ENCODE results near the gene RNF125. TPM values are rescaled to one million over a fixed set of nuclear protein-coding genes. Genes with fewer than 3 reads are reported as not detected.

Gene RNF125
- total and polyA plus RNA-seq, 10 of the 15 experiments (the other 5 are each of a cell fraction or from before 2014, with no cell fraction given): 0.79 to 3.9 (median 2.9) TPM

DNA sequence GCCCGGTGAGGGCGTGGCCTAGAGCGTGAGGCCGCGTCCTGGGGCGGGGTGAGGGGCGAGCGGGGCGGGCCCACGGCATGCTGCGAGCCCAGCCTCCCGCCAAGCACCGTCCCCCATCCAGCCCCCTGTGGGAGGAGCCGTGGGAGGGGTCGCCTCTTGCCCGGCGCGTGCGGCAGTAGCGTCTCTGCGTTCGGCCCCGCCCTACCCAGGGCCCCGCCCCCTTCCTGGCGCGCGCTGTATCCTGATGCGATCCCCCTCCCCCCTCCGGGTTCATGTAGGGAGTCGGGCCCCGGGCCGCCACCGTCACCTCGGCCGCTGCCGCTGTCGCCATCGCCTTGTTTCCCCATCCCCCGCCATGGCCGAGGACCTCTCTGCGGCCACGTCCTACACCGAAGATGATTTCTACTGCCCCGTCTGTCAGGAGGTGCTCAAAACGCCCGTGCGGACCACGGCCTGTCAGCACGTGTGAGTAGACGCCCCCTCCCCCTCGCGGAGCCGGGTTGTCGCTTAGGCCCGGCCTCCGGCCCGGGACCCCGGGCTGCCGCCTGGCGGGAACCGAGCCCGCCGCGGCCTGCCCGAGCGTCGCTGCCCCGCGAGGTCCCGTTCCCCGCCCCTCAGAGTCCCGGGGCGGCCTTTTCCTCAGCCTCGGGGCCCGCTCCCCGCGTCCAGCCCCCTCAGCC, 73.9 kb downstream of the RNF125 start (continued):
- TF ChIP-seq BRCA1 (IDR thresholded peaks at IDR 0.05; ENCODE audit: low read depth, low read length): no peak
- no peak for TF ChIP-seq SMC3 (IDR thresholded peaks at IDR 0.05; ENCODE audit: borderline replicate concordance, low read length)
- TF ChIP-seq HDGF (IDR thresholded peaks at IDR 0.05): peak; percentile 59; the same call in 1 of the 2 replicates
- TF ChIP-seq SRF (IDR thresholded peaks at IDR 0.05; ENCODE audit: low read depth in 2 of 2, low read length in 2 of 2): no peak
- no peak for TF ChIP-seq HDAC6 (IDR thresholded peaks at IDR 0.05; ENCODE audit: unreplicated experiment)
- peak; percentile 74 for TF ChIP-seq IKZF1 (conservative IDR thresholded peaks at IDR 0.05)
- peak; percentile 76 for TF ChIP-seq MXI1 (IDR thresholded peaks at IDR 0.05; ENCODE audit: low read depth, low read length)
- no peak; the same call in 1 of the 2 replicates for TF ChIP-seq ATF7 (IDR thresholded peaks at IDR 0.05; ENCODE audit: low read depth)
- TF ChIP-seq, protein P1, sequence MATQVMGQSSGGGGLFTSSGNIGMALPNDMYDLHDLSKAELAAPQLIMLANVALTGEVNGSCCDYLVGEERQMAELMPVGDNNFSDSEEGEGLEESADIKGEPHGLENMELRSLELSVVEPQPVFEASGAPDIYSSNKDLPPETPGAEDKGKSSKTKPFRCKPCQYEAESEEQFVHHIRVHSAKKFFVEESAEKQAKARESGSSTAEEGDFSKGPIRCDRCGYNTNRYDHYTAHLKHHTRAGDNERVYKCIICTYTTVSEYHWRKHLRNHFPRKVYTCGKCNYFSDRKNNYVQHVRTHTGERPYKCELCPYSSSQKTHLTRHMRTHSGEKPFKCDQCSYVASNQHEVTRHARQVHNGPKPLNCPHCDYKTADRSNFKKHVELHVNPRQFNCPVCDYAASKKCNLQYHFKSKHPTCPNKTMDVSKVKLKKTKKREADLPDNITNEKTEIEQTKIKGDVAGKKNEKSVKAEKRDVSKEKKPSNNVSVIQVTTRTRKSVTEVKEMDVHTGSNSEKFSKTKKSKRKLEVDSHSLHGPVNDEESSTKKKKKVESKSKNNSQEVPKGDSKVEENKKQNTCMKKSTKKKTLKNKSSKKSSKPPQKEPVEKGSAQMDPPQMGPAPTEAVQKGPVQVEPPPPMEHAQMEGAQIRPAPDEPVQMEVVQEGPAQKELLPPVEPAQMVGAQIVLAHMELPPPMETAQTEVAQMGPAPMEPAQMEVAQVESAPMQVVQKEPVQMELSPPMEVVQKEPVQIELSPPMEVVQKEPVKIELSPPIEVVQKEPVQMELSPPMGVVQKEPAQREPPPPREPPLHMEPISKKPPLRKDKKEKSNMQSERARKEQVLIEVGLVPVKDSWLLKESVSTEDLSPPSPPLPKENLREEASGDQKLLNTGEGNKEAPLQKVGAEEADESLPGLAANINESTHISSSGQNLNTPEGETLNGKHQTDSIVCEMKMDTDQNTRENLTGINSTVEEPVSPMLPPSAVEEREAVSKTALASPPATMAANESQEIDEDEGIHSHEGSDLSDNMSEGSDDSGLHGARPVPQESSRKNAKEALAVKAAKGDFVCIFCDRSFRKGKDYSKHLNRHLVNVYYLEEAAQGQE (IDR thresholded peaks at IDR 0.05; ENCODE audit: low read depth, low read length): no peak
- no peak for TF ChIP-seq ZNF274 (IDR thresholded peaks at IDR 0.05; ENCODE audit: insufficient read depth, insufficient read length)
- TF ChIP-seq ZNF24 (IDR thresholded peaks at IDR 0.05): 0 out of 2 replicates have a peak, but pooled peaks have one; percentile 21
- no peak for TF ChIP-seq ZNF217 (IDR thresholded peaks at IDR 0.05)
- TF ChIP-seq POU2F2 (IDR thresholded peaks at IDR 0.05; ENCODE audit: borderline replicate concordance, low read depth, low read length): no peak; the same call in 2 of the 3 replicates
- TF ChIP-seq GABPA (IDR thresholded peaks at IDR 0.05; ENCODE audit: low read depth): no peak
- peak; percentile 79; the same call in 1 of the 2 replicates for TF ChIP-seq ZNF207 (IDR thresholded peaks at IDR 0.05; ENCODE audit: borderline replicate concordance)
- TF ChIP-seq HSF1 (IDR thresholded peaks at IDR 0.05; ENCODE audit: low read depth, low read length): no peak
- no peak for TF ChIP-seq ZNF622 (IDR thresholded peaks at IDR 0.05)
- peak; percentile 41; the same call in 1 of the 2 replicates for TF ChIP-seq PAX5 (IDR thresholded peaks at IDR 0.05; ENCODE audit: borderline replicate concordance, low read depth, low read length)
- TF ChIP-seq GATAD2B (conservative IDR thresholded peaks at IDR 0.05; ENCODE audit: low read depth): peak; percentile 81
- no peak for TF ChIP-seq ETV6 (conservative IDR thresholded peaks at IDR 0.05 in 1 of 2, IDR thresholded peaks at IDR 0.05 in 1 of 2; ENCODE audit: borderline replicate concordance in 1 of 2, low read depth in 1 of 2)
- TF ChIP-seq SIX5 (IDR thresholded peaks at IDR 0.05; ENCODE audit: low read depth, low read length, severe bottlenecking): no peak
- TF ChIP-seq CREM (IDR thresholded peaks at IDR 0.05; ENCODE audit: low read depth): peak; percentile 57; the same call in 1 of the 2 replicates
- peak; percentile 64 for TF ChIP-seq SIN3A (IDR thresholded peaks at IDR 0.05; ENCODE audit: low read depth, low read length)
- TF ChIP-seq RB1 (IDR thresholded peaks at IDR 0.05; ENCODE audit: borderline replicate concordance): peak; percentile 41; the same call in 1 of the 2 replicates
- no peak for TF ChIP-seq EED (IDR thresholded peaks at IDR 0.05; ENCODE audit: low read depth)
- no peak for TF ChIP-seq HDAC2 (IDR thresholded peaks at IDR 0.05)
- no peak for TF ChIP-seq NFYA (IDR thresholded peaks at IDR 0.05; ENCODE audit: borderline replicate concordance, low read depth, low read length)
- no peak for TF ChIP-seq RCOR1 (conservative IDR thresholded peaks at IDR 0.05; ENCODE audit: low read depth, low read length)
- no peak for TF ChIP-seq TBL1XR1 (IDR thresholded peaks at IDR 0.05; ENCODE audit: low read depth, low read length)

All from GM12878 (cell line).